Upper lobe of left lung (tissue), 6 donors: ENCODE measurements around the gene MINPP1. TPM values are rescaled to one million over a fixed set of nuclear protein-coding genes. Genes with fewer than 3 reads are reported as not detected.

Experiments used
- ATAC-seq, 2 donors: fragments of 200-7000 bp; cut with Tn5 transposase; one replicate each; pipeline ENCODE4 v1.9.1; 2022; ENCODE audit warnings: mild to moderate bottlenecking in 2 of 2, moderate library complexity in 2 of 2; ENCODE audit not compliant: low FRiP score in 2 of 2
- DNase-seq, 2 donors: peaks; one replicate each; pipeline ENCODE4 v3.0.0-alpha.2; 2019 to 2020
- H3K27ac ChIP-seq, 4 donors: fragments of 200-600 bp; sonication (generic); one replicate each; pipeline ENCODE4 v1.5.1; 2016 to 2019
- H3K27me3 ChIP-seq, 4 donors: fragments of 200-600 bp; sonication (generic); one replicate each; pipeline ENCODE4 v1.5.1; 2017 to 2019
- H3K36me3 ChIP-seq, 4 donors: fragments of 200-600 bp; sonication (generic); one replicate each; pipeline ENCODE4 v1.5.1; 2016 to 2019
- H3K4me1 ChIP-seq, 4 donors: fragments of 200-600 bp; sonication (generic); one replicate each; pipeline ENCODE4 v1.5.1; 2018 to 2019
- H3K4me3 ChIP-seq, 4 donors: fragments of 200-600 bp; sonication (generic); one replicate each; pipeline ENCODE4 v1.5.1; 2017 to 2019; ENCODE audit warnings: mild to moderate bottlenecking in 2 of 4, moderate library complexity in 1 of 4
- H3K9me3 ChIP-seq, 4 donors: fragments of 200-600 bp; sonication (generic); one replicate each; pipeline ENCODE4 v1.5.1; 2018 to 2019
- EP300 ChIP-seq, 4 donors: sonication (generic); formaldehyde crosslinking; IDR thresholded peaks; one replicate each; pipeline ENCODE4 v1.5.1; 2017; ENCODE audit warnings: antibody characterized with exemption in 4 of 4, control low read depth in 2 of 4
- POLR2A ChIP-seq, 4 donors: fragments of 450-650 bp; IDR thresholded peaks; one replicate each; pipeline ENCODE4 v1.5.1; 2016 to 2017; ENCODE audit warnings: antibody characterized with exemption in 4 of 4, mild to moderate bottlenecking in 2 of 4
- POLR2AphosphoS5 ChIP-seq, 2 donors: sonication (generic); formaldehyde crosslinking; IDR thresholded peaks; one replicate each; pipeline ENCODE4 v1.5.1; 2017; ENCODE audit warnings: antibody characterized with exemption in 2 of 2
- WGBS, 2 donors: methylation state at CpG; one replicate each; pipeline ENCODE4 v1.1.5; 2017 to 2018; 5-methylcytosine and 5-hydroxymethylcytosine counted together
- total RNA-seq, 6 donors: library from RNA; depleted of rRNA in 4 of 6; stranded (reverse); fragments of >200 nt in 4 of 6; gene quantifications; one replicate each; pipeline versions ENCODE4 v1.1.0 to v1.2.1, GENCODE V29; 2016 to 2021
- TF ChIP-seq, protein P1 (sequence below), 6 experiments: fragments of 450-650 bp in 4 of 6; fragments of 200-600 bp in 2 of 6; sonication (generic) in 2 of 6; IDR thresholded peaks; one replicate each; pipeline ENCODE4 v1.5.1; 2016 to 2019; ENCODE audit warnings: antibody characterized with exemption in 6 of 6
- donor health status: DM: no; HTN: no; CAD: no; lungs with moderate emphysema.
- donor health status: DM: no; HTN: yes; CAD: no; lungs with severe emphysema.

MINPP1 gene
- total RNA-seq, 6 donors from 2014 or later = 8.0 to 22.2 (median 15.4) TPM

- peak; percentile 71 to 73 for ATAC-seq
- TF ChIP-seq, protein P1, sequence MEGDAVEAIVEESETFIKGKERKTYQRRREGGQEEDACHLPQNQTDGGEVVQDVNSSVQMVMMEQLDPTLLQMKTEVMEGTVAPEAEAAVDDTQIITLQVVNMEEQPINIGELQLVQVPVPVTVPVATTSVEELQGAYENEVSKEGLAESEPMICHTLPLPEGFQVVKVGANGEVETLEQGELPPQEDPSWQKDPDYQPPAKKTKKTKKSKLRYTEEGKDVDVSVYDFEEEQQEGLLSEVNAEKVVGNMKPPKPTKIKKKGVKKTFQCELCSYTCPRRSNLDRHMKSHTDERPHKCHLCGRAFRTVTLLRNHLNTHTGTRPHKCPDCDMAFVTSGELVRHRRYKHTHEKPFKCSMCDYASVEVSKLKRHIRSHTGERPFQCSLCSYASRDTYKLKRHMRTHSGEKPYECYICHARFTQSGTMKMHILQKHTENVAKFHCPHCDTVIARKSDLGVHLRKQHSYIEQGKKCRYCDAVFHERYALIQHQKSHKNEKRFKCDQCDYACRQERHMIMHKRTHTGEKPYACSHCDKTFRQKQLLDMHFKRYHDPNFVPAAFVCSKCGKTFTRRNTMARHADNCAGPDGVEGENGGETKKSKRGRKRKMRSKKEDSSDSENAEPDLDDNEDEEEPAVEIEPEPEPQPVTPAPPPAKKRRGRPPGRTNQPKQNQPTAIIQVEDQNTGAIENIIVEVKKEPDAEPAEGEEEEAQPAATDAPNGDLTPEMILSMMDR (IDR thresholded peaks at IDR 0.05) = no peak
- TF ChIP-seq POLR2A (IDR thresholded peaks at IDR 0.05) = no peak
- TF ChIP-seq EP300 (IDR thresholded peaks at IDR 0.05) = peak in 2 of 4 donors; percentile 27 to 77
- peak; percentile 66 to 72 for TF ChIP-seq POLR2AphosphoS5 (IDR thresholded peaks at IDR 0.05)
- no peak overlapping the region for H3K4me3 ChIP-seq
- peak overlapping the region; percentile 43 to 67 (median 60) for H3K27ac ChIP-seq
- peaks cover 0 to 10% (median 4%) of the 10 kb centered on the region in 4 donors for H3K9me3 ChIP-seq
- no peaks in the 10 kb centered on the region for H3K27me3 ChIP-seq
- peak in 1 of 2 donors; percentile 59 for DNase-seq
- H3K4me1 ChIP-seq = peaks cover 13 to 41% (median 27%) of the 10 kb centered on the region in 4 donors
- H3K36me3 ChIP-seq = peaks cover 0 to 12% (median 0%) of the 10 kb centered on the region in 4 donors
- 66 to 67% methylated on average over 7 of the region's 7 CpGs for WGBS, 2 donors
Measured at GRCh38 chr10:87546210-87546609, 41.5 kb downstream of the MINPP1 start.

- Histone ChIP-seq H3K4me1 (peaks cover 13 to 41% (median 29%) of the 10 kb centered on the region in 4 donors), H3K36me3 (peaks cover 0 to 12% (median 0%) of the 10 kb centered on the region in 4 donors), H3K27me3 (no peaks in the 10 kb centered on the region), H3K27ac (peak overlapping the region; percentile 43 to 67 (median 60)), H3K4me3 (no peak overlapping the region), H3K9me3 (peaks cover 0 to 10% (median 4%) of the 10 kb centered on the region in 4 donors)
- DNase-seq (peak in 1 of 2 donors; percentile 48), ATAC-seq (peak; percentile 74 to 80)
- no peak for TF ChIP-seq POLR2A (IDR thresholded peaks at IDR 0.05)
- TF ChIP-seq, protein P1 (IDR thresholded peaks at IDR 0.05) = no peak
- no peak for TF ChIP-seq EP300 (IDR thresholded peaks at IDR 0.05)
- TF ChIP-seq POLR2AphosphoS5 (IDR thresholded peaks at IDR 0.05) = no peak
- 64 to 70% methylated on average over 2 of the region's 2 CpGs for WGBS, 2 donors
Measured at GRCh38 chr10:87546971-87547413, 42.3 kb downstream of the MINPP1 start.

DNA sequence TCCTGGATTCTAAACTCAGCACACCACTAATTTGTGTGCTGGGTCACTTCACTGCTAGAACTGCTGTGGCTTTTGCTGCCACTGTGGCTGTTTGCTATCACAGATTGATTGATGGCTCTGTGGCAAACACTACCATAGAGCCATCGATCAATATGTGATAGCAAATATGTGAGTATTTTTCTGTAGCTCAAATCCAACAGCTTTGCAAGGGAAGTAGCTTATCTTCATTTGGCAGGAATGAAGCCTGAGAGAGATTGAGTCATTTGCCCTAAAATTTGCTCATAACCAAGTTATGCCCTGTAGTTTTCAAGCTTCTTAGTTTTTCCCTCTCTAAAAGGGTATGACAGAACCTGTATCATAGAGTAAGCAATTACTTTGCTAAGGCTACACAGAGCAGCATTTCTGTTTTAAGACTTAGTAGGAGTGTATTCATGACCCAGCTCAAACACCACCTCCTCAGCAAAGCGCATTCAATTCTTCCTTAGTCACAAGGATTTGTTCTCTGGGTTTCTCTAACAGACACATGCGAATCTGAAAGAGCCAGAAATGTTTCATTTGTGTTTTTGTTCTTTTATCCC is 43.1 kb downstream of the MINPP1 start:
- Histone ChIP-seq H3K27ac (peak overlapping the region in 3 of 4 donors; percentile 59 to 67 (median 62)), H3K36me3 (peaks cover 0 to 12% (median 0%) of the 10 kb centered on the region in 4 donors), H3K4me1 (peaks cover 20 to 41% (median 32%) of the 10 kb centered on the region in 4 donors), H3K9me3 (peaks cover 0 to 7% (median 3%) of the 10 kb centered on the region in 4 donors), H3K27me3 (no peaks in the 10 kb centered on the region), H3K4me3 (no peak overlapping the region)
- TF ChIP-seq, protein P1 (IDR thresholded peaks at IDR 0.05) = no peak
- TF ChIP-seq EP300 (IDR thresholded peaks at IDR 0.05) = no peak
- no peak for TF ChIP-seq POLR2A (IDR thresholded peaks at IDR 0.05)
- no peak for TF ChIP-seq POLR2AphosphoS5 (IDR thresholded peaks at IDR 0.05)
- WGBS, 2 donors = 71 to 78% methylated on average over 3 of the region's 3 CpGs
- no peak for DNase-seq
- ATAC-seq = peak in 1 of 2 donors; percentile 71

GRCh38 chr10:87550741-87551140 is 46.0 kb downstream of the MINPP1 start:
- Histone ChIP-seq H3K4me1 (peaks cover 11 to 38% (median 22%) of the 10 kb centered on the region in 4 donors), H3K27me3 (no peaks in the 10 kb centered on the region), H3K4me3 (no peak overlapping the region), H3K27ac (no peak overlapping the region), H3K9me3 (no peaks in the 10 kb centered on the region), H3K36me3 (peaks cover 0 to 14% (median 0%) of the 10 kb centered on the region in 4 donors)
- ATAC-seq (no peak), DNase-seq (no peak)
- no peak for TF ChIP-seq POLR2A (IDR thresholded peaks at IDR 0.05)
- 67 to 82% methylated on average over 2 of the region's 2 CpGs for WGBS, 2 donors

- Histone ChIP-seq H3K4me3 (no peak overlapping the region), H3K4me1 (peaks cover 10 to 37% (median 16%) of the 10 kb centered on the region in 4 donors), H3K36me3 (peaks cover 0 to 14% (median 0%) of the 10 kb centered on the region in 4 donors), H3K27me3 (no peaks in the 10 kb centered on the region), H3K27ac (peak overlapping the region in 1 of 4 donors; percentile 46), H3K9me3 (no peaks in the 10 kb centered on the region)
- no peak for ATAC-seq
- DNase-seq = no peak
- TF ChIP-seq POLR2AphosphoS5 (IDR thresholded peaks at IDR 0.05) = no peak
- TF ChIP-seq POLR2A (IDR thresholded peaks at IDR 0.05) = no peak
- TF ChIP-seq, protein P1 (IDR thresholded peaks at IDR 0.05) = no peak
- TF ChIP-seq EP300 (IDR thresholded peaks at IDR 0.05) = no peak
Measured at GRCh38 chr10:87551326-87551725, 46.6 kb downstream of the MINPP1 start.
